B cell (primary cell): ENCODE data around the gene CAMK1D.

Source experiments
- CTCF ChIP-seq: fragments of 200-600 bp; IDR thresholded peaks from one replicate; pipeline ENCODE4 v1.8.0; 2022; ENCODE audit warnings: antibody characterized with exemption, mild to moderate bottlenecking
- EZH2 ChIP-seq: IDR thresholded peaks from 2 replicates; pipeline ENCODE4 v1.6.1; 2012; ENCODE audit warnings: borderline replicate concordance, low read depth, mild to moderate bottlenecking, moderate library complexity, low read length; ENCODE audit not compliant: insufficient read depth, poor library complexity, severe bottlenecking

GRCh38 chr10:12489357-12489756 lies 140.0 kb downstream of the CAMK1D start:
- TF ChIP-seq CTCF = no peak
- no peak for TF ChIP-seq EZH2
